Gastroesophageal sphincter (tissue), 4 donors: ENCODE results near the gene TBC1D24. TPM values are rescaled to one million over a fixed set of nuclear protein-coding genes. Genes with fewer than 3 reads are reported as not detected.
A peak's percentile ranks its signal among the peaks of the same experiment; 100 is the strongest.

Experiments
- ATAC-seq: fragments of 150-250 bp; one replicate; pipeline ENCODE4 v1.9.1; 2016; ENCODE audit warnings: mild to moderate bottlenecking, moderate library complexity
- H3K27ac ChIP-seq, 4 donors: fragments of 200-600 bp; sonication (generic) in 3 of 4; 1 replicate in 3 of 4; 2 replicates in 1 of 4; pipeline ENCODE4 v1.5.1; 2016 to 2019
- H3K27me3 ChIP-seq: fragments of 200-600 bp; sonication (generic); one replicate; pipeline ENCODE4 v1.5.1; 2019
- H3K36me3 ChIP-seq, 2 donors: fragments of 200-600 bp; sonication (generic); one replicate each; pipeline ENCODE4 v1.5.1; 2019; ENCODE audit warnings: control low read depth in 1 of 2
- H3K4me1 ChIP-seq, 3 donors: fragments of 200-600 bp; sonication (generic); 1 replicate in 2 of 3; 2 replicates in 1 of 3; pipeline ENCODE4 v1.5.1; 2016 to 2019; ENCODE audit warnings: control low read depth in 2 of 3
- H3K4me3 ChIP-seq, 2 donors: fragments of 200-600 bp; sonication (generic); one replicate each; pipeline ENCODE4 v1.5.1; 2019; ENCODE audit warnings: mild to moderate bottlenecking in 1 of 2, moderate library complexity in 1 of 2
- H3K9me3 ChIP-seq, 3 donors: fragments of 200-600 bp; sonication (generic); one replicate each; pipeline ENCODE4 v1.5.1; 2017 to 2019; ENCODE audit warnings: control low read depth in 2 of 3
- CTCF ChIP-seq, 4 experiments: fragments of 200-600 bp in 2 of 4; fragments of 450-650 bp in 2 of 4; sonication (generic) in 1 of 4; IDR thresholded peaks; one replicate each; pipeline ENCODE4 v1.5.1; 2017 to 2019; ENCODE audit warnings: antibody characterized with exemption in 4 of 4, mild to moderate bottlenecking in 2 of 4, moderate library complexity in 2 of 4
- EP300 ChIP-seq: sonication (generic); formaldehyde crosslinking; IDR thresholded peaks from one replicate; pipeline ENCODE4 v1.6.1; 2017; ENCODE audit warnings: antibody characterized with exemption, mild to moderate bottlenecking
- POLR2A ChIP-seq, 2 donors: fragments of 450-650 bp; IDR thresholded peaks; one replicate each; pipeline ENCODE4 v1.6.1; 2017; ENCODE audit warnings: antibody characterized with exemption in 2 of 2, mild to moderate bottlenecking in 2 of 2, moderate library complexity in 1 of 2
- POLR2AphosphoS5 ChIP-seq: sonication (generic); formaldehyde crosslinking; IDR thresholded peaks from one replicate; pipeline ENCODE4 v1.6.1; 2017; ENCODE audit warnings: antibody characterized with exemption
- WGBS, 2 donors: methylation state at CpG; one replicate each; pipeline ENCODE4 v1.1.5; 2018; ENCODE audit warnings: low coverage in 1 of 2; 5-methylcytosine and 5-hydroxymethylcytosine counted together
- total RNA-seq, 4 donors: library from RNA; depleted of rRNA; stranded (reverse); fragments of >200 nt; gene quantifications; one replicate each; pipeline ENCODE4 v1.1.0, GENCODE V29; 2016

The TBC1D24 gene
- total RNA-seq, 4 donors from 2014 or later, result 6.2 to 18.4 (median 14.2) TPM

DNA sequence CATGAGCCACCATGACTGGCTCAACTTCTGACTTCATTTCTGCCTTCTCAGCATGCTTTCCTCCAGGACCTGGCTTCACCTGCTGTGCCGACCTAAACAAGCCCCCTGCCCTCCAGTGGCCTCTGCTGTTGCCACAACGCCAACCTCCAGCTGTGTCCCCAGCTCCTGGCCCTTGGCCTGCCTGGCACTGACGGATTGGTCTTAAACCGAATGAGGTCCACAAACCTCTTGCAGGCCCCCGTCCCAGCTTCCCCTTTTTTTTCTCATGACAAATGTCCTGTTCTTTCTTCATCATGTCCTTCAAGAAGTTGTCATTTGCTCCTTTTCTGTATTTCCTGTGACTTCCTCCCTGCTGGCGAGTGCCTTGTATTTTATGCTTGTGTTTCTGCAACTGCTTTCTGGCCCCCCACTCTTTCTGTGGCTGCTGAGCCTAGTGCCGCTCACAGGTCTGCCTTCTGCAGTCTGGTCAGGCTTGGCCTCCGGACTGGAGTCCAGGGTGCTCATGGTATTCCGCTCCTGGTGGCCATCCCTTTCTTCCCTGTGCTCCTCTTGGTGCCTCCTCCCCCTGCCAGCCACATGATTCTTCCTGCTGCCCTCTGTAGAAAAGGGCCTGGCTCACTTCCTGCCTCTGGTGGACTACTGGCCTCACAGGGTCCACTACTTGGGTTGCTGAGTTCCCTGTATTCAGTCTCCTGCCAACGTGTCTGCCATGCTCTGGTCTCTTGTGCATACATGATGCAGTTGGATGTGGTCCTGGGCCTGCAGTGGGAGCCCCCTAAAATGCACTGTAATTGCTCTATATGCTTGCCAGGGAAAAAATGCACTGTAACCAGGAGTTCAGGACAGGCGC is 41.7 kb downstream of the TBC1D24 start:
- peak overlapping the region in 3 of 4 donors; percentile 40 to 98 (median 96) for H3K27ac ChIP-seq
- no peaks in the 10 kb centered on the region for H3K9me3 ChIP-seq
- no peak for ATAC-seq
- no peak for TF ChIP-seq EP300
- TF ChIP-seq CTCF (IDR thresholded peaks at IDR 0.05), result no peak
- TF ChIP-seq POLR2AphosphoS5, result no peak
- no peak for TF ChIP-seq POLR2A (IDR thresholded peaks at IDR 0.05)
- no peaks in the 10 kb centered on the region for H3K27me3 ChIP-seq
- WGBS, 2 donors, result 58 to 66% methylated on average over 7 to 9 of the region's 11 CpGs
- H3K36me3 ChIP-seq, result peaks cover 0 to 10% of the 10 kb centered on the region in 2 donors
- peak overlapping the region in 1 of 2 donors; percentile 97 for H3K4me3 ChIP-seq
- peaks cover 0 to 84% (median 67%) of the 10 kb centered on the region in 3 donors for H3K4me1 ChIP-seq

- Histone ChIP-seq H3K4me3 (no peak overlapping the region), H3K27ac (peak overlapping the region in 3 of 4 donors; percentile 96 to 98 (median 96)), H3K36me3 (peaks cover 0 to 21% of the 10 kb centered on the region in 2 donors), H3K27me3 (no peaks in the 10 kb centered on the region), H3K9me3 (no peaks in the 10 kb centered on the region), H3K4me1 (peaks cover 0 to 80% (median 58%) of the 10 kb centered on the region in 3 donors)
- TF ChIP-seq POLR2AphosphoS5 (no peak), POLR2A (IDR thresholded peaks at IDR 0.05) (no peak), CTCF (IDR thresholded peaks at IDR 0.05) (no peak), EP300 (no peak)
- ATAC-seq, result no peak
- WGBS, 2 donors, result 80% methylated on average over 1 of the region's 12 CpGs; no CpG with 5 or more reads in 1 of the 2 donors
These were observed 43.2 kb downstream of the TBC1D24 start for GRCh38 chr16:2517954-2518605.

DNA sequence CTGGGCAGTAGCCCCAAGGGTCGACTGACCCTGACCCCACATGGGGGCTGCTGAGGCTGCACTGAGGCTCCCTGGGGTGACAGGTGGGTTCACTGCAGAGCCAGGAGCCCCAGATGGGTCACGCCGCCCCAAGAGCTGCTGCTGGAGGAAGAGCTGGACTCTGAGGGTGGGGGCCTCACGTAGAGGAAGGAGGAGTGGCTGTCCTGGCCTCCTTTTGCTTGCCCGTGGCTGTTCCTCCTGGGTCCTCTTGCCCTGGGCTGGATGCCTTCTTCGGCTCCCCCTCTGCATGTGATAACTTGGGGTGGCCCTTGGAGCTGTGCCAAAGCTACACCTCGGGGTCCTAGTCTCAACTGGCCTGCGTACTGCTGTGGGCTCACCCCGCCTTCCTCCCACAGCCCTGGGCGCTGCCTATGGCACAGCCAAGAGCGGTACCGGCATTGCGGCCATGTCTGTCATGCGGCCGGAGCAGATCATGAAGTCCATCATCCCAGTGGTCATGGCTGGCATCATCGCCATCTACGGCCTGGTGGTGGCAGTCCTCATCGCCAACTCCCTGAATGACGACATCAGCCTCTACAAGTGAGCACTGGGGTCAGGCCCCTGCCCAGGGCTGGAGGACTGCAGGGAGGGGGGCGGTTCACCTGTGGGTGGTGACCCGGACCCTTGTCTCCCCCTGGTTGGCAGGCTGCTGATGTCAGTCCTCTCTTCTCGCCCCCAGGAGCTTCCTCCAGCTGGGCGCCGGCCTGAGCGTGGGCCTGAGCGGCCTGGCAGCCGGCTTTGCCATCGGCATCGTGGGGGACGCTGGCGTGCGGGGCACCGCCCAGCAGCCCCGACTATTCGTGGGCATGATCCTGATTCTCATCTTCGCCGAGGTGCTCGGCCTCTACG is 44.1 kb downstream of the TBC1D24 start:
- Histone ChIP-seq H3K4me1 (peaks cover 0 to 75% (median 56%) of the 10 kb centered on the region in 3 donors), H3K4me3 (peak overlapping the region in 1 of 2 donors; percentile 78), H3K27me3 (no peaks in the 10 kb centered on the region), H3K36me3 (peaks cover 0 to 31% of the 10 kb centered on the region in 2 donors), H3K9me3 (no peaks in the 10 kb centered on the region), H3K27ac (peak overlapping the region; percentile 57 to 98 (median 96))
- WGBS, 2 donors, result 77% methylated on average over 6 of the region's 39 CpGs; no CpG with 5 or more reads in 1 of the 2 donors
- no peak for TF ChIP-seq CTCF (IDR thresholded peaks at IDR 0.05)
- TF ChIP-seq EP300, result no peak
- TF ChIP-seq POLR2AphosphoS5, result no peak
- no peak for TF ChIP-seq POLR2A (IDR thresholded peaks at IDR 0.05)
- ATAC-seq, result no peak

DNA sequence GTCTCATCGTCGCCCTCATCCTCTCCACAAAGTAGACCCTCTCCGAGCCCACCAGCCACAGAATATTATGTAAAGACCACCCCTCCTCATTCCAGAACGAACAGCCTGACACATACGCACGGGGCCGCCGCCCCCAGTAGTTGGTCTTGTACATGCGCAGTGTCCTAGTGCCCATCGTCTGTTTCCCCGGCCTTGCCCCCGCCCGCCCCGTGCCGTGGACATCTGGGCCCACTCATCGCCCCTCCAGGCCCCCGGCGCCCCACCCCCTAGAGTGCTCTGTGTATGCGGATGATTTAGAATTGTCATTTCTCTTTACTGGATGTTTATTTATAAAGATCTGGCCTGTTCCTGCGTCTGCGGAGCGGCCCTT is 44.8 kb downstream of the TBC1D24 start:
- peaks cover 0 to 37% of the 10 kb centered on the region in 2 donors for H3K36me3 ChIP-seq
- H3K9me3 ChIP-seq, result no peaks in the 10 kb centered on the region
- H3K4me1 ChIP-seq, result peaks cover 0 to 75% (median 56%) of the 10 kb centered on the region in 3 donors
- peak overlapping the region in 1 of 2 donors; percentile 78 for H3K4me3 ChIP-seq
- H3K27ac ChIP-seq, result peak overlapping the region; percentile 57 to 98 (median 96)
- TF ChIP-seq POLR2A (IDR thresholded peaks at IDR 0.05), result no peak
- TF ChIP-seq POLR2AphosphoS5, result no peak
- TF ChIP-seq CTCF (IDR thresholded peaks at IDR 0.05), result no peak
- no peak for TF ChIP-seq EP300
- ATAC-seq, result no peak
- WGBS, 2 donors, result 40 to 50% methylated on average over 4 of the region's 22 CpGs
- no peaks in the 10 kb centered on the region for H3K27me3 ChIP-seq
